KMS-11 (cell line): ENCODE results near the gene IGSF11.

ENCODE experiments used
- H2AFZ ChIP-seq: fragments of 200-600 bp; sonication (generic); 2 replicates; pipeline ENCODE4 v1.6.1; 2016; ENCODE audit warnings: antibody characterized with exemption, mixed run types, low read depth
- H3K27ac ChIP-seq: fragments of 200-600 bp; sonication (generic); 2 replicates; pipeline ENCODE4 v1.6.1; 2016; ENCODE audit warnings: mild to moderate bottlenecking, mixed run types
- H3K27me3 ChIP-seq: fragments of 200-600 bp; sonication (generic); 2 replicates; pipeline ENCODE4 v1.6.1; 2017; ENCODE audit warnings: mild to moderate bottlenecking, low read depth, mixed run types, moderate library complexity; ENCODE audit not compliant: insufficient read depth
- H3K36me3 ChIP-seq: fragments of 200-600 bp; sonication (generic); 2 replicates; pipeline ENCODE4 v1.6.1; 2017; ENCODE audit warnings: mild to moderate bottlenecking, mixed run types; ENCODE audit not compliant: insufficient read depth
- H3K4me1 ChIP-seq: fragments of 200-600 bp; sonication (generic); 2 replicates; pipeline ENCODE4 v1.6.1; 2016; ENCODE audit warnings: mild to moderate bottlenecking, low read depth, mixed run types; ENCODE audit not compliant: poor library complexity, severe bottlenecking
- H3K4me2 ChIP-seq: fragments of 200-600 bp; sonication (generic); 2 replicates; pipeline ENCODE4 v1.7.0; 2016; ENCODE audit warnings: mild to moderate bottlenecking, mixed run types
- H3K4me3 ChIP-seq: fragments of 200-600 bp; sonication (generic); IDR thresholded peaks from 2 replicates; pipeline ENCODE4 v1.6.1; 2017; ENCODE audit warnings: low read depth, low read length, mixed read lengths; ENCODE audit not compliant: insufficient read depth
- H3K79me2 ChIP-seq: fragments of 200-600 bp; sonication (generic); 2 replicates; pipeline ENCODE4 v1.6.1; 2016; ENCODE audit warnings: low read depth, mixed run types; ENCODE audit not compliant: insufficient read depth
- H3K9ac ChIP-seq: fragments of 200-600 bp; sonication (generic); 2 replicates; pipeline ENCODE4 v1.6.1; 2016; ENCODE audit warnings: mild to moderate bottlenecking, mixed run types
- H4K20me1 ChIP-seq: fragments of 200-600 bp; sonication (generic); 2 replicates; pipeline ENCODE4 v1.6.1; 2016; ENCODE audit warnings: mild to moderate bottlenecking, mixed run types; ENCODE audit not compliant: insufficient read depth
- TF ChIP-seq, protein P1 (sequence below): fragments of 200-600 bp; sonication (generic); conservative IDR thresholded peaks from 2 replicates; pipeline ENCODE4 v1.6.1; 2017; ENCODE audit warnings: low read depth, mild to moderate bottlenecking, antibody characterized with exemption, low read length, moderate library complexity, mixed read lengths

Gene IGSF11

DNA sequence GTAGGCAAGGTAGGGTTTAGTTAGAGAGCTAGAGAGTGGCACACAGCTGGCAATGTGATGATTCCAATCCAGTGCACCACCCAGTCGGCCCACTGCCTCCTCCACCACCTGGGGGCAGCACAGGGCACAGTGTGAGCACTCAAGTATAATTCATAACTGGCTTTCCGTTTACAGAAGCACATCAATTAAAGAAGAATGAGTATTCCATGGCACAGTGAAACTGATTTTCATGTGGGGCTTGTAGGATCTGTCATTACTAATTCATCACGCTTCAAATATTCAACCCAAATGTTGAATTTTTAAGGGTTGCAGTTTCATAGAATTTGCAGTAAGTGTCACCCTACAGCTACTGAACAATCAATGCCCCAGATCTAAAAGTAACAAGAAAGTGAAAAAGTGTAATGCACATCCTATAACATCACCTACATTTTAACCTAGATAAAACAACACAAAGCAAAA, 149.9 kb downstream of the IGSF11 start:
- no peak overlapping the region for H3K9ac ChIP-seq
- no peaks in the 10 kb centered on the region for H3K79me2 ChIP-seq
- H3K36me3 ChIP-seq, result no peaks in the 10 kb centered on the region
- H4K20me1 ChIP-seq, result no peaks in the 10 kb centered on the region
- H3K4me1 ChIP-seq, result no peaks in the 10 kb centered on the region
- H3K4me2 ChIP-seq, result no peak overlapping the region
- TF ChIP-seq, protein P1, sequence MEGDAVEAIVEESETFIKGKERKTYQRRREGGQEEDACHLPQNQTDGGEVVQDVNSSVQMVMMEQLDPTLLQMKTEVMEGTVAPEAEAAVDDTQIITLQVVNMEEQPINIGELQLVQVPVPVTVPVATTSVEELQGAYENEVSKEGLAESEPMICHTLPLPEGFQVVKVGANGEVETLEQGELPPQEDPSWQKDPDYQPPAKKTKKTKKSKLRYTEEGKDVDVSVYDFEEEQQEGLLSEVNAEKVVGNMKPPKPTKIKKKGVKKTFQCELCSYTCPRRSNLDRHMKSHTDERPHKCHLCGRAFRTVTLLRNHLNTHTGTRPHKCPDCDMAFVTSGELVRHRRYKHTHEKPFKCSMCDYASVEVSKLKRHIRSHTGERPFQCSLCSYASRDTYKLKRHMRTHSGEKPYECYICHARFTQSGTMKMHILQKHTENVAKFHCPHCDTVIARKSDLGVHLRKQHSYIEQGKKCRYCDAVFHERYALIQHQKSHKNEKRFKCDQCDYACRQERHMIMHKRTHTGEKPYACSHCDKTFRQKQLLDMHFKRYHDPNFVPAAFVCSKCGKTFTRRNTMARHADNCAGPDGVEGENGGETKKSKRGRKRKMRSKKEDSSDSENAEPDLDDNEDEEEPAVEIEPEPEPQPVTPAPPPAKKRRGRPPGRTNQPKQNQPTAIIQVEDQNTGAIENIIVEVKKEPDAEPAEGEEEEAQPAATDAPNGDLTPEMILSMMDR, result peak; percentile 98
- no peak overlapping the region for H2AFZ ChIP-seq
- H3K27ac ChIP-seq, result no peak overlapping the region
- no peaks in the 10 kb centered on the region for H3K27me3 ChIP-seq
- H3K4me3 ChIP-seq, result no peak overlapping the region

DNA sequence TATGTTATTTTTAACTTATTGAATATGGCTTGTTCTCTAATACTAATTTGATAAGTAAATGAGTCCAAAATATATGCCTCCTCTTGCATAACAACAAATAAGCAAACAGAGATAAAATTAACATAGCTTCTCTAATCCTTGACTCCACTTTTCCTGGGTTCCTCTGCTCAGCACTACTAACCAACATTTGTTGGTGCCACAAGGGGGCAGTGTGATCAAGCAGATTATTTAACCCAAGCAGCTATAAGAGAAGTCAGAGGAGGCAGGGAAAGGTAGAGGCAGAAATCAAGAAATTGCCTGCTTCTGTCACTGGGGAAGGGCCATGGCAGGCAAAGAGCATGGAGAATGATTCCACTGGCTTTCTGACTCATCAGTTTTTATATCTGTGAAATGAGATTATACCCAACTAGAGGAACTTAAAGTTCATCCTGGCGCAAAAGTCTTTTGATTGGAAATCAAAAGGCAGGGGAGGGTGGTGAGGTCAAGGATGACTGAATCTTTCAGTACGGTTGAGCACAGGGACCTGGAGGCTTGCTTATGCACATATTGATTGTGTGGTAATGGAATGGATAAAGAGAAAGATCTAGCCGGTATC, 152.2 kb downstream of the IGSF11 start:
- H4K20me1 ChIP-seq, result no peaks in the 10 kb centered on the region
- H3K27ac ChIP-seq, result no peak overlapping the region
- no peaks in the 10 kb centered on the region for H3K79me2 ChIP-seq
- no peak overlapping the region for H3K9ac ChIP-seq
- TF ChIP-seq, protein P1, result peak; percentile 94
- no peak overlapping the region for H3K4me3 ChIP-seq
- no peaks in the 10 kb centered on the region for H3K4me1 ChIP-seq
- H3K36me3 ChIP-seq, result no peaks in the 10 kb centered on the region
- no peak overlapping the region for H2AFZ ChIP-seq
- no peaks in the 10 kb centered on the region for H3K27me3 ChIP-seq
- no peak overlapping the region for H3K4me2 ChIP-seq

DNA sequence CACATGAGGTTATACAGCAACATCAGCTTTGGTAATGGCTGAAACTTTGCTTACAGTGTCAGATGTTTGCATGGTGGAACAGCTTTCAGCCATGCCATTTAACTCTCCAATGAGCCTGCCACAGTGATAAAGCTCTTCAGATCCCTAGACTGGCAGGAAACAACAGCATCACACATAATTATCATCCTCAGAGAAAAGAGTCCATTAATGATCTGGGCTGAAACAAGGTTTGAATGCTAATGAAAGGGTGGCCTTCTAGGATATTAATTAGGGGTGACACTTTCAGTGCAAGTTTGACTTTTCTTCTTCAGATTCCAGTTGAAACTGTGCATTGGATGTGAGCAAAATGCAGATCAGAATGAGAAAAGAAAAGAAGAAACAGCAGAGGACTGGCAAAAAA, 166.6 kb downstream of the IGSF11 start:
- no peak overlapping the region for H3K27ac ChIP-seq
- no peaks in the 10 kb centered on the region for H4K20me1 ChIP-seq
- TF ChIP-seq, protein P1, result no peak
- H3K9ac ChIP-seq, result no peak overlapping the region
- no peaks in the 10 kb centered on the region for H3K4me1 ChIP-seq
- no peaks in the 10 kb centered on the region for H3K27me3 ChIP-seq
- H3K36me3 ChIP-seq, result no peaks in the 10 kb centered on the region
- no peak overlapping the region for H3K4me2 ChIP-seq
- H3K79me2 ChIP-seq, result no peaks in the 10 kb centered on the region
- H3K4me3 ChIP-seq, result no peak overlapping the region
- H2AFZ ChIP-seq, result no peak overlapping the region

DNA sequence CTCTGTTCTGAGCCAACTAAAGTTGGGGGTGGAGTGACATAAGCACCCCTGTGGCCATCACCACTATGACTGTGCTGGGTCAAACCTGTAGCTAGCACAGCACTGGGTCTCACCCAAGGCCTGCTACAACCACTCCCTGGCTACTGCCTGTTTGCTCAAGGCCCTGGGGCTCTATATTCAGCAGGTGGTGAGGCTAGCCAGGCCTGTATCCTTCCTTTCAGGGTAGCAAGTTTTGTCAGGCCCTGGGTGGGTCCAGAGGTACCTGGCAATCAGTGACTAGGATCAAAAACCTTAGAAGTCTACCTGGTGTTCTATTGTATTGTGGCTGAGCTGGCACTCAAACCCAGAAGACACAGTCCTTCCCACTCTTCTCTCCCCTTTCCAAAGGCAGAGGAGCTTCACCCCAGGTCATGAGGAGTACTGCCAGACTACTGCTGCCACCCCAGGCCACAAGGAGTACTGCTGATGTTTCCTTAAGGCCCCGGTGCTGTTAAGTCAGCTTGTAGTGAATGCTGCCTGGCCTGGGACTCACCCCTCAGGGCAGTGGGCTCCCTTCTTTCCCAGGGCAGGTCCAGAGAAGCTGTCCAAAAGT, 170.8 kb downstream of the IGSF11 start:
- Histone ChIP-seq H3K9ac (no peak overlapping the region), H3K79me2 (no peaks in the 10 kb centered on the region), H3K27me3 (no peaks in the 10 kb centered on the region), H4K20me1 (no peaks in the 10 kb centered on the region), H3K4me3 (no peak overlapping the region), H2AFZ (no peak overlapping the region), H3K27ac (no peak overlapping the region), H3K4me2 (no peak overlapping the region), H3K4me1 (no peaks in the 10 kb centered on the region), H3K36me3 (no peaks in the 10 kb centered on the region)
- TF ChIP-seq, protein P1, result 0 out of 2 replicates have a peak, but pooled peaks have one; percentile 21
